Measurements from ENCODE around the gene SNRPA1.
A peak's percentile ranks its signal among the peaks of the same experiment; 100 is the strongest.

Gene SNRPA1

DNA sequence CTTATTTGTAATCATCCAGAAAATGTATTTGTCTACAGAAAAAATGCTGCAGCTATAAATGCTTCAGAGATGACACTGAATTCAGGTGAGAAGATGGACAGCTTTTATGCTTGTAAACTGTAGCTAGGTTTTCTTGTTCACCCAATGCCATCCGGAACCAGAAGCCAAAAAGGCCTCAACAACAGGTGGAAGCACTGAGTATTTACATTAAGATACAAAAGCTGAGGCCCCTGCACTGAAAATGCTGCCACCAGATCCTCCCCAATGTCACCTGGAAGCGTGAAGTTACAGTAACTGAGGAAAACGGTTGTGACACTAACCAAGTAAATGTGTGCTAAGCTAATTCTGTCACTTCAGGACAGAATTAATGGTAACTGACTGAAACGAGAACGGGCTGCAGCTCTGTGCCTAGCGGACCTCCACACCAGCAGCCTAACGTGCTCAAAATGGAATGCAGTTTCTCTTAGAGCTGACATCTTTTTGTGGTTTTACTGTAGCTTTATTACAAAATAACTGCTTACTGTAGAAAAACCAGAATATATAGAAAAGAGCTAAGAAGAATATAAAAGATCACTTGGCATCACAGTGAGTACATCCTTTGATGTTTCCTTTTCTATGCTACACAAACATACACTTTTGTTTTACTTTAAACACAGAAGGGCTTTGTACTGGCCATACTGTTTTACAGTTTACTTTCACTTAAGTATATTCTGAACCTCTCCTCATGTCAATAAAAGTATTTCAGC is 50.8 kb downstream of the SNRPA1 start:
- Histone ChIP-seq H3K4me3 (ENCODE audit: low read length) (no peak overlapping the region), H3K9me3 (ENCODE audit: insufficient read depth, low read length) (no peaks in the 10 kb centered on the region), H3K27ac (ENCODE audit: low read length) (no peak overlapping the region), H3K4me2 (ENCODE audit: low read length) (no peak overlapping the region), H2AFZ (ENCODE audit: low read depth, low read length) (no peak overlapping the region), H3K9ac (ENCODE audit: low read length) (no peak overlapping the region), H3K27me3 (ENCODE audit: low read depth, low read length) (no peaks in the 10 kb centered on the region), H3K4me1 (ENCODE audit: low read length) (peaks cover 26% of the 10 kb centered on the region), H3K79me2 (ENCODE audit: low read length) (peaks cover 82% of the 10 kb centered on the region), H4K20me1 (ENCODE audit: insufficient read depth, low read length) (peaks cover 68% of the 10 kb centered on the region), H3K36me3 (replicated peaks; ENCODE audit: low read depth, low read length) (peaks cover 10% of the 10 kb centered on the region)
- TF ChIP-seq EZH2phosphoT487 (IDR thresholded peaks at IDR 0.05; ENCODE audit: low read depth) (no peak), CTCF (IDR thresholded peaks at IDR 0.05; ENCODE audit: low read depth, low read length) (no peak)

GRCh38 chr15:101243420-101243819 is 51.6 kb downstream of the SNRPA1 start:
- H3K4me3 ChIP-seq (ENCODE audit: low read length): no peak overlapping the region
- peaks cover 10% of the 10 kb centered on the region for H3K36me3 ChIP-seq (replicated peaks; ENCODE audit: low read depth, low read length)
- peaks cover 26% of the 10 kb centered on the region for H3K4me1 ChIP-seq (ENCODE audit: low read length)
- peaks cover 90% of the 10 kb centered on the region for H3K79me2 ChIP-seq (ENCODE audit: low read length)
- no peak overlapping the region; the same call in 1 of the 2 replicates for H3K4me2 ChIP-seq (ENCODE audit: low read length)
- H3K9ac ChIP-seq (ENCODE audit: low read length): no peak overlapping the region
- TF ChIP-seq CTCF (IDR thresholded peaks at IDR 0.05; ENCODE audit: low read depth, low read length): no peak
- no peak for TF ChIP-seq EZH2phosphoT487 (IDR thresholded peaks at IDR 0.05; ENCODE audit: low read depth)
- H3K9me3 ChIP-seq (ENCODE audit: insufficient read depth, low read length): no peaks in the 10 kb centered on the region
- peaks cover 75% of the 10 kb centered on the region for H4K20me1 ChIP-seq (ENCODE audit: insufficient read depth, low read length)
- H3K27ac ChIP-seq (ENCODE audit: low read length): no peak overlapping the region
- no peaks in the 10 kb centered on the region for H3K27me3 ChIP-seq (ENCODE audit: low read depth, low read length)
- no peak overlapping the region for H2AFZ ChIP-seq (ENCODE audit: low read depth, low read length)

DNA sequence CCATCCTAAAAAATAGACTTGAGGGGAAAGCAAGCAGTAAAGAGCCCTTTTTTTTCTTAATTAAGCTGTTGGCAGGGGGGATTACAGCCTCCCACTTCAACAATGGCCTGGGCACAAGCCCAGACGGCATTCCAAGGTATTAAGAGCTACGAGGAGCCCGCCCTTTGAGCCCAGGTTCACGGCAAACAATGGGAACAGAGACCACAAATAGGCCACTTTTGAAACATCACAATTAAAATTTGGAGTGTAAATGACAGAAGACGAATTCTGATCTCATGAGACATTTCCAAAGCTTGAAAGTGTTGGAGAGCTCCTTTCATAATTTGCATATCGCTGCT is 52.1 kb downstream of the SNRPA1 start:
- H3K79me2 ChIP-seq (ENCODE audit: low read length): peaks cover 86% of the 10 kb centered on the region
- H3K36me3 ChIP-seq (replicated peaks; ENCODE audit: low read depth, low read length): peaks cover 10% of the 10 kb centered on the region
- no peaks in the 10 kb centered on the region for H3K9me3 ChIP-seq (ENCODE audit: insufficient read depth, low read length)
- peak overlapping the region; percentile 65 for H3K4me2 ChIP-seq (ENCODE audit: low read length)
- H4K20me1 ChIP-seq (ENCODE audit: insufficient read depth, low read length): peaks cover 71% of the 10 kb centered on the region
- no peak overlapping the region for H3K27ac ChIP-seq (ENCODE audit: low read length)
- H3K9ac ChIP-seq (ENCODE audit: low read length): no peak overlapping the region
- TF ChIP-seq CTCF (IDR thresholded peaks at IDR 0.05; ENCODE audit: low read depth, low read length) (no peak), EZH2phosphoT487 (IDR thresholded peaks at IDR 0.05; ENCODE audit: low read depth) (no peak)
- peak overlapping the region; percentile 30 for H3K4me3 ChIP-seq (ENCODE audit: low read length)
- H2AFZ ChIP-seq (ENCODE audit: low read depth, low read length): no peak overlapping the region
- no peaks in the 10 kb centered on the region for H3K27me3 ChIP-seq (ENCODE audit: low read depth, low read length)
- H3K4me1 ChIP-seq (ENCODE audit: low read length): peaks cover 26% of the 10 kb centered on the region

- no peak for TF ChIP-seq EZH2phosphoT487 (IDR thresholded peaks at IDR 0.05; ENCODE audit: low read depth)
- TF ChIP-seq CTCF (IDR thresholded peaks at IDR 0.05; ENCODE audit: low read depth, low read length): no peak
- Histone ChIP-seq H2AFZ (ENCODE audit: low read depth, low read length) (no peak overlapping the region), H3K27ac (ENCODE audit: low read length) (no peak overlapping the region), H3K4me3 (ENCODE audit: low read length) (peak overlapping the region; percentile 30), H3K4me1 (ENCODE audit: low read length) (peaks cover 26% of the 10 kb centered on the region), H3K27me3 (ENCODE audit: low read depth, low read length) (no peaks in the 10 kb centered on the region), H3K9me3 (ENCODE audit: insufficient read depth, low read length) (no peaks in the 10 kb centered on the region), H3K9ac (ENCODE audit: low read length) (no peak overlapping the region), H4K20me1 (ENCODE audit: insufficient read depth, low read length) (peaks cover 69% of the 10 kb centered on the region), H3K79me2 (ENCODE audit: low read length) (peaks cover 84% of the 10 kb centered on the region), H3K4me2 (ENCODE audit: low read length) (peak overlapping the region; percentile 65), H3K36me3 (replicated peaks; ENCODE audit: low read depth, low read length) (peaks cover 10% of the 10 kb centered on the region)
These were observed 52.7 kb downstream of the SNRPA1 start for GRCh38 chr15:101242160-101242998.
